Activated CD4-positive, alpha-beta T cell treated with anti-CD3 and anti-CD28 coated beads for 1 hour (primary cell): Measurements from ENCODE around the gene WWOX.

ENCODE experiments used
- DNase-seq: peaks from one replicate; pipeline ENCODE4 v3.0.0-alpha.2; 2020

WWOX gene

DNA sequence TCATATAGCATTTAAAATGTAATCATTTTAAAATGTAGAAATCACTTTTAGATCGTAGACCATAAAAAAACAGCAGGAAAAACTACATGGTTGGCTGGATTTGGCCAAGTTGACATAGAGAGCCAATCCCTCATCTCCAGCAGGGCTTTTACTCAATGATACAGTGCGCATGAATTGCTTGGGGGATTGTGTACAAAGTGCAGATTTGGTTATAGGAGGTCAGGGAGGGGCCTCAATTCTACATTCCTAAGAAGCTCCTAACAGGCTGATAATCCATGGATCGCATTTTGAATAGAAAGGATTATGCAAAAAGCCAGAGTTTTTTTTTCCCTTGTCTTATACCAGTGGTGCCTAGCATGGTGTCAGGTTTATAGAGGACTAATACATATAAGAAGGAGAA, 1056.0 kb downstream of the WWOX start:
- no peak for DNase-seq

DNA sequence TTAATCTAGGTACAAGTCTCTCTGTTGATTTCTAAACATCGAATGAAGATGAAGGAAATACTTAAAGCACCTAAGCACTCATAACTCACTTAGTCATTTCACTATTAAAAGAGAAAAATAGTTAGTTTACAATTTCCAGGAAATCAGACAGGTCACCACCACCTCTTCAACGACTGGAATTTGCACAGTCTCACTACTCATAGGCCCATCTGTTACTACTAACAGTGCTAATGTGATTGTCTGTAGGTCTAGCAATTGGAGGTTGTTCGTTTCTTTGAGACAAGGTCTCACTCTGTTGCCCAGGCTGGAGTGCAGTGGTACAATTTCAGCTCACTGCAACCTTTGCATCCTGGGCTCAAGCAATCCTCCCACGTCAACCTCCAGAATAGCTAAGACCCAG, 1056.5 kb downstream of the WWOX start:
- DNase-seq = no peak

DNA sequence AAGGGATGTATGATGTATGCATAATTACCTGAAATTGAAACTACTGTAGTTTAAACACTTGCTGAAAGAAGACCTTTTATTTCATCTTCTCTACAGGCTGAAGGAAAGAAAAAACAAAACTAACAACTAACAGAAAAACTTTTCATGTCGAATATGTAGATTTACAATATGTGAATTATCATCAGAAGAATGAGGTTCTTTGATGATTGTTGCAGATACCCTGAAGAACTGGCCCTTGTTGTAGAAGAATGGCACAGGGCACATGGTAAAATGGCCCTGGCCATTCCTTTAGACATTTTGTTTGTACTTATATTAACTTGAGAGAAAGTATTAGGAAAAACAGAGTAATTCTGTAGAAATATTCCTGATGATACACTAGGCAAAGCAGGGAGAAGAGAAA, 1057.3 kb downstream of the WWOX start:
- DNase-seq = no peak

DNA sequence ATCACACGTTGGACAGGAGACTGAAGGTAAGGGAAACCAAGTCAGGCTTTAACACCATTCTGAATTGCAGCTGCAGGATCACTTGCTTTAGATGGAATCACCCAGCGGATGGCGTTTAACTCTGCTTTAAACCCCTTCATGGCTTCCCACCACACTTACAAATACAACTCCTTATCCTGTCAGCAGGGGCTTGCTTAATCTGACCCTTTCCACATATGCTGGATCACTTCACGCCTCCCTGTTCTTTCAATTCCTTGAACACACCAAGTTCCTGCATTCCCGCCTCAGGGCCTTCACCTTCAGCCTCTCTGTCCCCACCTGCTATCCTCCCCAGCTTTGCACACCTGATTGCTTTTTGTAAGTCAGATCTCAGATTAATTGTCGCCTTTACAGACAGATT, 1058.9 kb downstream of the WWOX start:
- no peak for DNase-seq

DNA sequence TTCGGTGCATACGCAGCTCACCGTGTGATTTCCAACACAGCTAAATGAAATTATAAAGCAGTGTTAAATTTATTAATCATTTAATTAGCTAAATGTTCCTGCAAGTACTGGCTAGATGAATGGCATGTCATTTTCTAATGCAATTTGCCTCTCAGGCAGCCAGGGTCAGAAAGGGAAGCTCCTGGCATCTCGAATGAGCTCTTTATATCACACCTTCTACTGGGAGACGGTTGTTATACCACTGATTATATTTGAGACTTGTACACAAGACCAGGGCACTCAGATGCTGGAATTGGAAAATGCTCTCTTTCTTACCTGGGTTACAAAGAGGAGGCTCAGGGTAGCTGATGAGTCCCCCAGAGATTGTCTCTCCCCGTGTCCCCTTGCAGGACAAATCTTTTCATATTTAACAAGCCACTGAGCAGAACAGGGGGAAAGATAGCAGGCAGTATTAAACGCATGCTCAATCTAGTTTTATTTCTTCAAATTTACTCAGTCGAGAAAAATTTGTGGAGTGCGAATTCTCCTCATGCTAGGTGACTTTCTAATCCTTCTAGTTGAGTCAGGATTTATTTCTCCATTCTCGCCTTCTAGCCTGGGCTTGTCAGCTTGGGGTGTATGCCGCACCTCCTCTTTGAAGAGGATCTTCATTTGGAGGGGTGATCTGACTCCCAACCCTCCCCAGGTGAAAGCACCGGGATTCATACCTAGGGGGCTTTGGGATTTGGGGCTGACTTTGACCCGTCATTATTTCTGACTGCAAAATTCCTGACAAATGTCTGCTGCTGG, 1060.0 kb downstream of the WWOX start:
- no peak for DNase-seq

DNA sequence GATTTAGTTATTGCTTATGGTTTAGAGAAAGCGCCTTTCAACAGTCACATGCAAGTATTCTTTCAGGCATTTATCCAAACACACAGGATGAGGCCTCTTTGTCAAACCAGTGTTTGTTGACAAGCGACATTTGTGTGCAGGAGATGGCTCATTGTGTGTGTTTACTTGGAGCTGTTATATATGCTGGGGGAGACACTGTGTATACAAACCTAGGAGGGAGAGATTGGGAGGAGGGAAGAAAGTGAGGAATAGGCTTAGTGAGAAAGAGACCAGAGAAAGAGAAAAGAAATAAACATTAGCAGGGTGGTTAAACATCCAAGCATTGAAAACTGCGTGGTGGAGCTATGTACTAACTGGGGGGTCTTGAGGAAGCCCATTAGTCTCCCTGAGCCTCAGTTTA, 1063.5 kb downstream of the WWOX start:
- no peak for DNase-seq

DNA sequence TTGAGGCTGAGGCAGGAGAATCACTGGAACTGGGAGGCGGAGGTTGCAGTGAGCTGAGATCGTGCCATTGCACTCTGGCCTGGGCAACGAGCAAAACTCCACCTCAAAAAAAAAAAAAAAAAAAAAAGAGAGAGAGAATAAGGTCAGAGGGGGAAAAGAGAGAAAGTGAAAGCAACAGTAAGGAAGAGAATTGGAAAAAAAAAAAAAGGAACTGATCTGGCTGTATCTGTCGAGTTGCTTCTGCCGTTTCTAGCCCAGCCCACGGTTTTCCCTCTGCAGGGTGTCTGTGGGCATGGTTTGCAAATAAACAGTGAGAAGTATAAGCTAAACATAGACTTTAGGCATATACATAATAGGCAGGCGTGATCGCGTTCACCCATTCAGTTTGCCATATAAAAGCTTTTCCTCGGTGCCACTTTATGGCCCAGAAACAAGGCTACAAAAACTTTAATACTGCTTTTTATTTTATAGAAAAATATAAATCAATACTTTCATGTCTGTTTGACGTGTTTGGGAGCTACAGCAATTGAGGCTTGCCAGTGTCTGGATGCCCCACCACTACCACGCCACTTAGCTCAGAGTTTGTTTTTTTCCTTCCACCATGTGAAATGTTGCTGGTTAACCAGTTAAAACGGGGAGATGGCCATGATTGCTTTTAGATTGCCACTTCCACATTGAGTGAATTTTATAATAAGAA, 1064.4 kb downstream of the WWOX start:
- no peak for DNase-seq

DNA sequence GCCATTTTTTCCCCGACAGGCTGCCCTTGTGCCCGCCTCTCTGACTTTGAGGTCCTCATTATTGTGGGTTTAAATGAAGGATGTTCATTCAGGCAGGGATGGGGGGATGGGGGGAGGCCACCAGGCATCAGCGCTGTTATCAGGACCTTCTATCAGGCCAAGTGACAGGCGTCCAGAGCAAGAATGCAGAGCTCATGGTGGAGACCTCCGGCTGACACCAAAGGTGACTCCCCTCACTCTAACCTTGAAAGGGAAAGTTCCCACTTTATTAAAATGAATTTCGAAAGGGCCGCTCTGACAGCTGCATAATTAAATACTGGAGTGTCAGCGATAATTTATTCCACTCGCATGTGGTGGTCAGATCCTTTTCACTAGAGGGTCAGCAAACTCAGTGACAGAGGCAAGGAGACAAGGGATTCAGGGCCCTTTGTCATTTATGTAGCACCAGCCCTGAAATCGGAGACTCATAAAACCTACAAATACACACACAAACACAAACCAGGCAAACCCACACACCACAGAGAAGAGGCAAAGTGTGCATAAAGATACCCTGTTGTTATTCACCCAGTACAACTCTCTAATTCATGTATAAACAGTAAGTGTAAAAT, 1065.0 kb downstream of the WWOX start:
- no peak for DNase-seq

DNA sequence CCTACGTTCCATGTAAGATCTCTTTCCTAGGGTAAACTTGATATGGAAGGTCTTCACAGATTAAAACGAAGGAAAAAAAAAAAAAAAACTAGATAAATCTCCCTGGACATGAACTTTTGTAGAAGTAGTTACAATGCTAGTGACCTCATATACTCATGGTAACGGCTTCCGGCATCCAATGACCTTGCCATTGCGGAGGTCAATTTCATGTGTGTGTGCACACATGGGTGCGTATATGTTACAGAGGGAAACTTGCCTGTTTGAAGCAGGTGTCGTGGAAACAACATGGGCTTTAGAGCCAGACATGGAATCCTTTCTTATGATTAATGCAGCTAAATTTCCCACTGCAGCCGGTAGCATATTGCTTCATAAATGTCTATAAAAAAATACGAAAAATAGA, 1065.6 kb downstream of the WWOX start:
- no peak for DNase-seq

DNA sequence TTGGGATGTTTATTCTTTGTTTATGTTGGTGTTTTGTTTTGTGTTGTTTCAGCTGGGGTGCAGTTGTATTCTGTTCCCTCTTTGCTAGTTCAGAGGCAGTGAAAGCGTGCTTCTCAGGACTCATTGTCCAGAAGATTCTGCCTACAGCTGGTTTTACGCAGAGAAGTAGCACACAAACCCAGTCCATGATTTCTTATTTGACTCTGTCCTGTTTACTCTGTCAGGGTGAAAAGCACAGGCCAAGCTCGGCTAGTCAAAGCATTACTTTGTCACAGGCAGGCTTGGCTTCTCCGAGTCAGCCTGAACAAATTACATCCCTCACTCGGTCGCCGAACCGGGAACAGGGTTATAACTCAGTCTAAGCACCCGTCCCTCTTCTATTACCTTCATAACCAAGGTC, 1066.1 kb downstream of the WWOX start:
- no peak for DNase-seq

DNA sequence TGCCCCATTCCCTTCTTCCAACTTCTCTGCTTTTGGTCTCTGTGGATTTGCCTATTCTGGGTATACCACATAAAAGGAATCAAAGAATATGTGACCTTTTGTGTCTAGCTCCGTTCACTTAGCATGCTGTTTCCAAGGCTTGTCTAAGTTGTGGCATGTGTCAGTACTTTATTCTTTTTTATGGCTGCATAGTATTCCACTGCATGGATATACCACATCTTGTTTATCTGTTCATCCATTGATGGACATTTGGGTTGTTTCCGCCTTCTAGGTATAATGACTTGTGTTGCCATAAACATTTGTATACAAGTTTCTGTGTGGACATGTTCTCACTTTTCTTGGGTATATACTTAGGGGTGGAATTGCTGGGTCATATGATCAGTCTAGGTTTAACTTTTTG, 1068.4 kb downstream of the WWOX start:
- DNase-seq = no peak

DNA sequence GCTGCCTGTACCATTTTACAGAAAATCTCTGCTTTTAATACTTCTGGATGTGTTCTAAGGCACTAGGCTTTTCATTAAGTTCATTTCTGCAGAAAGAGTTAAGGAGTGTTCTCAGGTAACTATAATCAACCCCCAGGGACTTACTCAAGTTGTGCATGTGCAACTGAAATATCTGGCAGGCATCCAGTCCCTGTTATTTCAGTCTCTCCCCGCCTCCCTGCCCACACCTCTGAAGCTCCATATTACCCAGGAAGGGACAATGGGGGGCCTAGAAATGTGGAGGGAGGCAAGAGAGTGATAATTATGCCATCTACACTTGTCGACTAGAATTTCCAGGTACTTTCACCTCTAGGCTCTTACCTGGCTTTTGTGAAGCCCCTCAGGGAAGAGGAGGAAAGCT, 1068.9 kb downstream of the WWOX start:
- no peak for DNase-seq

DNA sequence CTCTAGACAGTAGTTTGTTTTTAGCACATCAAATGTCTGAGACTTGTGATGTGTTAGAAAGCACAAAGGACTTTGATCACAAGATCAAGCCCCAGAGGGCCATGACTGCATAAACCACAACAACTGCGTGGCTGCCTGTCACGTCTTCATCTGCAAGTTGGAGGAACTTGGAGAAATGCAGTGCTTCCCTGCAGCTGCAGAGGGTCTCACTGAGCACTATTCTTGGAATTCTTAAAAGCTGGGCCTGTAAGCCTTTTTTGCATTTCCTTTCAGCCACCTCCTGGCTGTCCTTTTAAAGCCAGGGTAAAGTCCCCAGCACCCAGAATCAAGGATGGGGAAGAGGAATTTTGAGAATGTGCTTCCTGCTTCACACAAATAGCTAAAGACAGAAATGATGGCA, 1069.8 kb downstream of the WWOX start:
- DNase-seq = no peak

DNA sequence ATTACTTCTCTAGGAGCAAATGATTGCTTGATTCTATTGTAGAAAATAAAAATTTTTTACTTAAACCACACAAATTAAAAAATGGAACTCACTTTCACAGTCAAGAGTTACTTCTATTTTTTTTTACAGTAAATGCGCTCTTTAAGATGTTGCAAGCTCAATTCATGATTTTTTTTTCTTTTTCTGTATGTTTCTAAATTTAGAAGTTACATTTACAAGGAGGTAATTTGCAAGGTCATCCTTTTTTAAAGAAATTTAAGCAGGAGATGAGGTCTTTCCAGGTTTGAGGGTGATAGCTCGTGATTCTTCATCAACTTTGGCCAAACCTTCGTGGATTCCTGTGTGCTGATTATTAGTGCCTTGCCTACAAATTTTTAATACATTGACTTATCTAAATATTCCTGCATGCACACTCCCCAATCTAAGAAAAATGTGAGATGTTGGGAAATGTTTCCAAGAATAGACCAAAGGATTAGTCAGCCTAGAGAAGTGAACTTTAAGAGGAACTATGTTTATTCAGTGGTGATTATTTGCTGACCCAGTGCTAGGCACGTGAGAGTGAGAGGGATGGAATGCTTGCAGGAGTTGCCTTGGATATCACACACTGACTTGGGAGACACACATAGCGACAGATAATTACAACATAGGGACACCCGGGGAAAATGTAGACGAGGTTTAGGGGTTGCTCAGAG, 1071.2 kb downstream of the WWOX start:
- no peak for DNase-seq

DNA sequence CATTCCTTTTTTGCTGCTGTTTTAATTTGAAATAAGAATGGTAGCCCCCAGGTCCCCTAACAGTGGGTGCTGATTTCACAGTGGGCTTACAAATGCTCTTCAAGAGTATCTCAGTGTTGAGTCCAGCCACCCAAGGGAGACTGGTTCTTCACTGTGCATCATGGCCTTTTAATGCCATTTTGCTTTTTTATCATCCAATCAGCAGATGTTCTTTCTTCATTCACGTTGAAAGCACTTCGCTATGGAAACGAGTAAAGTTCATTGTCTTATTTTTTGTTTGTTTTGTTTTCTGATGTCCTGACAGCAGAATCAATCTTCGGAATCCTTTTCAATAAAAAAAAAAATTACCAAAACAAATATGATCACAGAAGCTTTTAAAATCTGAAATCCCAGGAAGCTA, 1072.0 kb downstream of the WWOX start:
- no peak for DNase-seq

DNA sequence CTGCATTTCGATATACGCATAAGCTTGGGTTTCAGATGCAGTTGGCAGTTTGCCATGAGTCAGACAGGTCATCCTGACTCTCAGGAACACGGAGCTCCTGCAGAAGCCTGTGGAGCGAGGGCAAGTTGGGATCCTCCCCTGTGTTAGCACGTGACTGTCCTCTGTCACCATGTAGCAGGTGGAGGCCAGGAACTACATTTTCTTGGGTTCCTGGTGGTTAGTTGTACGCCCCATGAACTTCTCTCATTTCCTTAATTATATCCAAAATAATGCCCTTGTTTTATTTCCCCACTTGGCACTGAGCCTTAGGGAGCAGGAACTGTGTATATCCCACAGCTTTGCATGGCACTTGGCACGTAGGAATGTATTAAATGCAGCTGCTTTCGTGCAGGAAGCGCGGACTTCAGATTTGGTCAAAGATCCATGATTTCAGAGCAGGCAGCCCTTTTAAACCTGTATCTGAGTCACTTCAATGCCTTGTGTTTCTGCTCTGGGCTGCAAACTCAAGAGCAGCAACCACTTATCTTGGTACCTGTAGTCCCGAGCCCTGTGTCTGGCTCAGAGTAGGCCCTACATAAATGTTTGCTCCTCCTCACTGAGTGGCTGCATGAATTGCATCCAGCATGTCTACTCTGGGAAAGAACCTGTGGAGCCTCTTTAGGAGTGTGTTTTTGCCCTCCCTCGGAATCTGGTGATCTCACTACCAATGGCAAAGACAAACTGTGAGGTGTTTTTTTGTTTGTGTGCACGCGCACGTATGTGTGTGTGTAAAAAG, 1072.7 kb downstream of the WWOX start:
- DNase-seq = no peak

DNA sequence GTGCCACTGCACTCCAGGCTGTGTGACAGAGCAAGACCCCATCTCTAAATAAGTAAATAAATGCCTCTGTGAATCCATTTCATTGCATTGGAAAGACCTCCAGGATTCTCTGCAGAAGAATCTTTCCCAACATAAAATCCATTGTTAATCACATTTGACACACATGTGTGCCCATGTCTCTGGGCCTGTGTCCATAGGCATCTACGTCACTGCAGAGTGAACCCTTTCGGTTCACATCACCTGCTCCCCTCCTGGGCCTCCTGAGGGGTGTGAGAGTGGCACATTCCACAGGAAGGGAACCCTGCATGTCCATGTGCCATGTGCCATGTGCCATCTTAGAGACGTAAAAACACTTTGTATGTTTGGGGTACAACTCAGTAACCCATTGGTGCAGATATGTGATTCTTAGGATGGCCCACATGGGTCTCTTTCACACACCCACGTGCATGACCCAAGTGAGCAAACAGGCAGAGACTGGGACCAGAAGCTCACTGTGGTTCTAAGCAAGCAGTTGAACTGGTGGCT, 1073.6 kb downstream of the WWOX start:
- no peak for DNase-seq

DNA sequence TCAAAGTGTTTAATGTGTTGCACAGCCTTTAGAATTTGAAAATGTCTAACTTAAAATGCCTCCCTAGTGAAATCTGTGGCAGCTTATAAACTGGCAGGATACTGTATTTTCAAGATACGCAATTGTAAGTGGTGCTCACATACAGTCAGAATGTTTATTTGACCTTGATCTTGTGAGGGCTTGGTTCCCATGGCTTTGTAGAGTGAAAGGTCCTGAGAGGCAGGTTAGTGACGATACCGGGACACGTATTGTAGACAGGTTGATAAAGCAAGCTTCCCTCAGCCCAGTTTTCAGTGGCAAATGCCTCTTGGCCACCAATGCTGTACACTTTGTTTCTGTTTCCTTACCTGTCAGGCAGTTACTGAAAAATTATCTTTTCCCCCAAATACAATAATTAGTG, 1074.5 kb downstream of the WWOX start:
- no peak for DNase-seq

DNA sequence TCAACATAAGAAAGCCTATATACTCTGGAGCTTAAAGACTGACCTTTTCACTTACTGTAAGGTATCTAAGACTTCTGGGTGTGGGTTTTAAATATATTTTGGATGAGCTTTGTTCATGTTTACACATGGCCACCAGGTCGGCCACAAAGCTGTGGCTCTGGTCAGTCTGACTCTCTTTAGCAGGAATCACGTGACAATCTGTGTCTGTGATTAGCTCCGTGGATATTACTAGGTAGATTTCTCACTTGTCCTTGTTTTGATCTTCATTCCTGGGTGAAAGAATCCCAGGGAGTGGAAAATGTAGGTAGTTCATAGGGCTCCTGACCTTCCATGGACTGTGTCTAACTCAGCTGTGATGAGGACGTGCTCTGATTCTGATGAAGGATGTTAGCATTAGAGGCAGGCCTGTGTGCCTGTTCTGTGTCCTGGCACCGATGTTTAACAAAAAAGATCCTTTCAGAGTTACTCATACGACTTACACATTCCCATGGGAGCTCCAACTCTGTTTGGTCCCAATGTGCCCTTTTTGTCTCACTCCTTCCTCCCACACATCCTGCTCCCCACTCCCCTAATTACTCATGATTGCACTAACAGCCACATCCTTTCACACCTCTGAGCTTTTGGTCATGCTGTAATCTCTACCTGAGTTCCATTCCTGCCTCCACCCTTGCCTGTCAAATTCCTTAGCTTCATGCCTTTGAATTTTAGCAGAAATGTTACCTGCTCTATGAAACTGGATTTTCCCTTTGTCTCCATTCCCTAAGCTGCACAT, 1076.0 kb downstream of the WWOX start:
- no peak for DNase-seq

DNA sequence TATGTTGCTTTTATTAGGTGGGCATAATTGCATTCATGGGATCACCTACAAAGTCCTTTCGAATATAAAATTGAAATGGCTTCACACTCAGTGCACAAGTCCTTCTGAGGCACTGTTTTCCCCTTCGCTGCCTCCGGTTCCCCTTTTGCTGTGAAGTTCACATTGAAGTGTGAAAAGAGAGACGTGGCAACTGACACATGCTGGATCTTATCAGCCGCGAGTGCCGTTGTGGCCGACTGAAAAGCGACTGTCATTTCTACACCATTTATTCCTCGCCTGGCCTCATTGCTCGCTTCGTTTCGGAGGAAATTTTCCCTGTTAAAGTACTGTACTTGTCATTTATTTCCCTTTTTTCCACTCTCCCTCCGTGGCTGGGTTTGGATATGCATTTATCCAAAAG, 1077.6 kb downstream of the WWOX start:
- no peak for DNase-seq

DNA sequence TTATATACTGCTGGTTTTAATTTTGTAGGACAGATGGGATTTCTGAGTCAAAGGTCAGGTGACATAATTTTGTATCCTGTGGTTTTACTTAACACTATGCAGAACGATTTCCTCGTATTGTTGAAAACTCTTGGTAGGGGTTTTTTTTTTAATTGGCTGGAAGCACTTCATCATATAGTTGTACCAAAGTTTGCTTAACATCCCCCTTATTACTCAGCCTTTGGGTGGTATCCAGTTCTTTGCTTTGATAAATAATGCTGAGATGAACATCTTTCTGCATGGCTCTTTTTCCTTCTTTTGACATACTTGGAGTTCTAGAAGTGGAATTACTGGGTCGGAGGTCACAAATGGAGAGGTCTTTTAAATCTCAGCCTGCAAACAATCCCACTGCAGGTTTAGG, 1082.0 kb downstream of the WWOX start:
- DNase-seq = no peak

DNA sequence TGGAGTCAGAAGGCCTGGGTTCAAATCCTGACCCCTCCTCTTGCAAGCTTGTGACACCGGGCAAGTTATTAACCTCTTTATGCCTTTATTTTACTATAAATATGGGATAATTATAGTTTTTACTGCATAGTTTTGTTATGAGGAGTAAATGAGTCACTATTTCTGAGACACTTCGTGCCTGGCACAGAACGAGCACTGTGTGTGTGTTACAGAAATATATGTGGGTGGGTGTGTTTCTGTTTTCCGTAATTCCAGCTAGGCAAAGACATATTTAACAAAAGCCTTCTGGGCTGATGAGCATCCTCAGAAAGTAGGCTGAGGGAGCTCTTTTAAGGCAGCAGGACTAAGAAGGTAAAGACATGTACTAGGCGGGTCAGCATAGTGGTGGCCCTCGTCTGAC, 1083.2 kb downstream of the WWOX start:
- DNase-seq = no peak
